Activated CD8-positive, alpha-beta memory T cell treated with anti-CD3 and anti-CD28 coated beads, Interleukin-2, amount 50 U/mL, for 4 hours (primary cell): ENCODE data around the gene LCP2.
"Not testable (repeated sequence)": the region's sequence is repeated elsewhere in the genome, so short reads cannot be mapped to it uniquely, and the experiment has no call there.

Experiments
- DNase-seq: peaks from one replicate; pipeline ENCODE4 v3.0.0-alpha.2; 2020

Gene LCP2

GRCh38 chr5:170269579-170269978 is 28.0 kb downstream of the LCP2 start:
- DNase-seq: peak; percentile 61

- no peak for DNase-seq
These were observed 28.7 kb downstream of the LCP2 start for GRCh38 chr5:170268884-170269283.

- no peak for DNase-seq
These were observed 29.4 kb downstream of the LCP2 start for GRCh38 chr5:170268153-170268689.

- DNase-seq: peak; percentile 80
These were observed 30.0 kb downstream of the LCP2 start for GRCh38 chr5:170267431-170268152.

GRCh38 chr5:170266570-170267381 is 30.8 kb downstream of the LCP2 start:
- peak; percentile 54 for DNase-seq

GRCh38 chr5:170265522-170265921 is 32.1 kb downstream of the LCP2 start:
- DNase-seq: no peak

- DNase-seq: no peak
These were observed 33.7 kb downstream of the LCP2 start for GRCh38 chr5:170263906-170264305.

- DNase-seq: no peak
These were observed 35.2 kb downstream of the LCP2 start for GRCh38 chr5:170262061-170263045.

- DNase-seq: no peak
These were observed 36.0 kb downstream of the LCP2 start for GRCh38 chr5:170261528-170262043.

- DNase-seq: no peak
These were observed 40.2 kb downstream of the LCP2 start for GRCh38 chr5:170257370-170257769.

- no peak for DNase-seq
These were observed 41.0 kb downstream of the LCP2 start for GRCh38 chr5:170256571-170256970.

GRCh38 chr5:170254056-170254455 is 43.5 kb downstream of the LCP2 start:
- DNase-seq: peak; percentile 65

- no peak for DNase-seq
These were observed 44.7 kb downstream of the LCP2 start for GRCh38 chr5:170252720-170253350.

GRCh38 chr5:170252109-170252508 is 45.5 kb downstream of the LCP2 start:
- no peak for DNase-seq

- no peak for DNase-seq
These were observed 46.1 kb downstream of the LCP2 start for GRCh38 chr5:170251462-170251861.

GRCh38 chr5:170250810-170251317 is 46.7 kb downstream of the LCP2 start:
- no peak for DNase-seq

GRCh38 chr5:170249355-170249754 is 48.2 kb downstream of the LCP2 start:
- no peak for DNase-seq

- DNase-seq: not testable (repeated sequence)
These were observed 48.7 kb downstream of the LCP2 start for GRCh38 chr5:170248931-170249227.

- no peak for DNase-seq
These were observed 49.2 kb downstream of the LCP2 start for GRCh38 chr5:170248172-170248930.

GRCh38 chr5:170247363-170247762 is 50.2 kb downstream of the LCP2 start:
- DNase-seq: no peak
